ENCODE results near the gene REM2.
"Not testable (repeated sequence)": the region's sequence is repeated elsewhere in the genome, so short reads cannot be mapped to it uniquely, and the experiment has no call there.

REM2 gene

GRCh38 chr14:22850944-22851764, 31.9 kb upstream of the REM2 start:
- Histone ChIP-seq H3K9ac (ENCODE audit: low read depth, low read length, poor library complexity, severe bottlenecking) (peak overlapping the region; percentile 2), H3K27me3 (ENCODE audit: insufficient read depth, low read length, poor library complexity, severe bottlenecking) (peaks cover 25% of the 10 kb centered on the region), H3K79me2 (ENCODE audit: insufficient read depth, low read length) (no peaks in the 10 kb centered on the region), H3K9me3 (ENCODE audit: insufficient read depth, low read depth, low read length) (no peaks in the 10 kb centered on the region), H3K36me3 (ENCODE audit: insufficient read depth, low read length) (no peaks in the 10 kb centered on the region), H3F3A (ENCODE audit: low read depth) (no peaks in the 10 kb centered on the region), H3K9me2 (replicated peaks; ENCODE audit: low read depth, low read length) (no peaks in the 10 kb centered on the region), H3K4me2 (ENCODE audit: low read depth, low read length, poor library complexity, severe bottlenecking) (peak overlapping the region; percentile 13), H4K20me1 (ENCODE audit: insufficient read depth, low read length, poor library complexity, severe bottlenecking) (no peaks in the 10 kb centered on the region), H3K4me1 (ENCODE audit: insufficient read depth, low read length, poor library complexity, severe bottlenecking) (peaks cover 17% of the 10 kb centered on the region), H3K4me3 (ENCODE audit: low read length, poor library complexity, severe bottlenecking) (no peak overlapping the region), H2AFZ (ENCODE audit: low read length) (no peak overlapping the region)
- TF ChIP-seq EZH2phosphoT487 (IDR thresholded peaks at IDR 0.05; ENCODE audit: borderline replicate concordance): no peak
- no peak for TF ChIP-seq CTCF (conservative IDR thresholded peaks at IDR 0.05; ENCODE audit: low read length)

DNA sequence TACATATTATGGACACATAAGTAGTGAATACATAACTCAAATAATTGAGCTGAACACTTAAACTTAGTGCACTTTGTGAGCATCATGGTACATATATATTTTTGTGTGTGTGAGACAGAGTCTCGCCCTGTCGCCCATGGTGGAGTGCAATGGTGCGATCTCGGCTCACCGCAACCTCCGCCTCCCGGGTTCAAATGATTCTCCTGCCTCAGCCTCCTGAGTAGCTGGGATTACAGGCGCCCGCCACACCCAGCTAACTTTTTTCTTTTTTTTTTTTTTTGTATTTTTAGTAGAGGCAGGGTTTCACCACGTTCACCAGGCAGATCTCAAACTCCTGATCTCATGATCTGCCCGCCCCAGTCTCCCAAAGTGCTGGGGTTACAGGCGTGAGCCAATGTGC, 30.8 kb upstream of the REM2 start:
- H3K27me3 ChIP-seq (ENCODE audit: insufficient read depth, low read length, poor library complexity, severe bottlenecking): peaks cover 29% of the 10 kb centered on the region
- not testable (repeated sequence) for H3K9me2 ChIP-seq (replicated peaks; ENCODE audit: low read depth, low read length); H3K4me3 ChIP-seq (ENCODE audit: low read length, poor library complexity, severe bottlenecking); H2AFZ ChIP-seq (ENCODE audit: low read length); H4K20me1 ChIP-seq (ENCODE audit: insufficient read depth, low read length, poor library complexity, severe bottlenecking); H3K9ac ChIP-seq (ENCODE audit: low read depth, low read length, poor library complexity, severe bottlenecking); H3K9me3 ChIP-seq (ENCODE audit: insufficient read depth, low read depth, low read length); H3K36me3 ChIP-seq (ENCODE audit: insufficient read depth, low read length); H3F3A ChIP-seq (ENCODE audit: low read depth); H3K79me2 ChIP-seq (ENCODE audit: insufficient read depth, low read length); H3K4me2 ChIP-seq (ENCODE audit: low read depth, low read length, poor library complexity, severe bottlenecking)
- peaks cover 17% of the 10 kb centered on the region for H3K4me1 ChIP-seq (ENCODE audit: insufficient read depth, low read length, poor library complexity, severe bottlenecking)

GRCh38 chr14:22852599-22852939, 30.5 kb upstream of the REM2 start:
- Histone ChIP-seq H2AFZ (ENCODE audit: low read length) (peak overlapping the region; percentile 95), H4K20me1 (ENCODE audit: insufficient read depth, low read length, poor library complexity, severe bottlenecking) (no peaks in the 10 kb centered on the region), H3K36me3 (ENCODE audit: insufficient read depth, low read length) (no peaks in the 10 kb centered on the region), H3K4me3 (ENCODE audit: low read length, poor library complexity, severe bottlenecking) (peak overlapping the region; percentile 79), H3K4me1 (ENCODE audit: insufficient read depth, low read length, poor library complexity, severe bottlenecking) (peaks cover 17% of the 10 kb centered on the region), H3K9me2 (replicated peaks; ENCODE audit: low read depth, low read length) (no peaks in the 10 kb centered on the region), H3K79me2 (ENCODE audit: insufficient read depth, low read length) (no peaks in the 10 kb centered on the region), H3K4me2 (ENCODE audit: low read depth, low read length, poor library complexity, severe bottlenecking) (peak overlapping the region; percentile 97), H3K27me3 (ENCODE audit: insufficient read depth, low read length, poor library complexity, severe bottlenecking) (peaks cover 33% of the 10 kb centered on the region), H3F3A (ENCODE audit: low read depth) (no peaks in the 10 kb centered on the region), H3K9me3 (ENCODE audit: insufficient read depth, low read depth, low read length) (no peaks in the 10 kb centered on the region), H3K9ac (ENCODE audit: low read depth, low read length, poor library complexity, severe bottlenecking) (peak overlapping the region; percentile 75)
- TF ChIP-seq EZH2phosphoT487 (IDR thresholded peaks at IDR 0.05; ENCODE audit: borderline replicate concordance) (no peak), CTCF (conservative IDR thresholded peaks at IDR 0.05; ENCODE audit: low read length) (no peak)

All from Loucy (cell line).